BJ (cell line): ENCODE data around the gene ZNF483. TPM values are rescaled to one million over a fixed set of nuclear protein-coding genes. Genes with fewer than 3 reads are reported as not detected.
A peak's percentile ranks its signal among the peaks of the same experiment; 100 is the strongest.

Source experiments
- CTCF ChIA-PET: fragments of 350-600 bp; formaldehyde crosslinking; extraction: SDS; loops from one replicate; lab custom pipeline; 2021; ENCODE audit warnings: antibody characterized with exemption, inconsistent platforms; lab: Yijun Ruan, JAX
- POLR2A ChIA-PET: fragments of 300-600 bp; sonication (Branson Sonifier 250); formaldehyde crosslinking; extraction: SDS; loops from one replicate; lab custom pipeline; 2021; ENCODE audit warnings: antibody characterized with exemption; lab: Charles Lee
- DNase-seq: peaks from one replicate; pipeline ENCODE4 v3.0.0-alpha.2; 2011; ENCODE audit warnings: low read depth
- H3K27me3 ChIP-seq: 2 replicates; pipeline ENCODE4 v1.6.0; 2011; ENCODE audit warnings: low read length; ENCODE audit not compliant: control insufficient read depth, insufficient read depth
- H3K36me3 ChIP-seq: 2 replicates; pipeline ENCODE4 v1.5.1; 2011; ENCODE audit warnings: low read length; ENCODE audit not compliant: control insufficient read depth, insufficient read depth
- H3K4me3 ChIP-seq: 2 replicates; pipeline ENCODE4 v1.5.1; 2011; ENCODE audit warnings: low read depth, mild to moderate bottlenecking, control low read depth, low read length
- CTCF ChIP-seq: IDR thresholded peaks from 2 replicates; pipeline ENCODE4 v1.5.1; 2011; ENCODE audit warnings: low read depth, mild to moderate bottlenecking, control low read depth, inconsistent platforms, low read length, moderate library complexity; ENCODE audit not compliant: insufficient read depth
- polyA plus RNA-seq: library from polyadenylated mRNA; depleted of rRNA; stranded (reverse); fragments of >200 nt; gene quantifications from 2 replicates; pipeline ENCODE4 v1.2.3, GENCODE V29; 2011

Gene ZNF483
- polyA plus RNA-seq, 1 experiment = 0.70 TPM

- no peaks in the 10 kb centered on the region for H3K36me3 ChIP-seq
- no peaks in the 10 kb centered on the region; the same call in 1 of the 2 replicates for H3K27me3 ChIP-seq
- H3K4me3 ChIP-seq = peak overlapping the region; percentile 71
- POLR2A ChIA-PET = interaction anchor here (0.6 to 0.7 kb wide), 2 partner anchors 18 to 252 kb away, joined by 4 to 6 read pairs; no protein-coding TSS in a partner anchor
- CTCF ChIA-PET = no interaction called here
- no peak for TF ChIP-seq CTCF
- no peak for DNase-seq
Observed at GRCh38 chr9:111524731-111525055, 286 bp upstream of the ZNF483 start.

- Histone ChIP-seq H3K27me3 (no peaks in the 10 kb centered on the region; the same call in 1 of the 2 replicates), H3K4me3 (no peak overlapping the region), H3K36me3 (no peaks in the 10 kb centered on the region)
- POLR2A ChIA-PET = no interaction called here
- no peak for TF ChIP-seq CTCF
- no peak for DNase-seq
- CTCF ChIA-PET = interaction anchor here (0.6 kb wide), 1 partner anchor 34 kb away, joined by 4 read pairs; no protein-coding TSS in a partner anchor
Observed at GRCh38 chr9:111527347-111527746, 2.4 kb downstream of the ZNF483 start.

GRCh38 chr9:111529787-111530186, 4.8 kb downstream of the ZNF483 start:
- ChIA-PET POLR2A (no interaction called here), CTCF (no interaction called here)
- no peak for TF ChIP-seq CTCF

GRCh38 chr9:111531716-111532115, 6.7 kb downstream of the ZNF483 start:
- TF ChIP-seq CTCF = no peak
- Histone ChIP-seq H3K27me3 (no peaks in the 10 kb centered on the region), H3K4me3 (no peak overlapping the region), H3K36me3 (no peaks in the 10 kb centered on the region)
- ChIA-PET POLR2A (no interaction called here), CTCF (no interaction called here)
- no peak for DNase-seq

More at GRCh38 chr9:111529787-111530186, 4.8 kb downstream of the ZNF483 start:
- Histone ChIP-seq H3K36me3 (no peaks in the 10 kb centered on the region), H3K4me3 (no peak overlapping the region), H3K27me3 (no peaks in the 10 kb centered on the region)
- no peak for DNase-seq

- POLR2A ChIA-PET = no interaction called here
- TF ChIP-seq CTCF = no peak
- Histone ChIP-seq H3K4me3 (no peak overlapping the region), H3K27me3 (no peaks in the 10 kb centered on the region), H3K36me3 (no peaks in the 10 kb centered on the region)
- no peak for DNase-seq
- CTCF ChIA-PET = interaction anchor here (0.5 kb wide), 1 partner anchor 419 kb away, joined by 3 read pairs; no protein-coding TSS in a partner anchor
Observed at GRCh38 chr9:111533099-111533790, 8.3 kb downstream of the ZNF483 start.
